GM23338 (cell line): ENCODE measurements around the gene MRTFA. TPM values are rescaled to one million over a fixed set of nuclear protein-coding genes. Genes with fewer than 3 reads are reported as not detected.

Source experiments
- ATAC-seq: fragments of 200-7000 bp; cut with Tn5 transposase; 3 replicates; pipeline ENCODE4 v1.9.1; 2020
- DNase-seq: peaks from one replicate; pipeline ENCODE4 v3.0.0-alpha.2; 2015; ENCODE audit warnings: low spot score
- H2AFZ ChIP-seq: fragments of 200-600 bp; sonication (generic); 2 replicates; pipeline ENCODE4 v1.8.0; 2016; ENCODE audit warnings: antibody characterized with exemption, mild to moderate bottlenecking, moderate library complexity
- H3F3A ChIP-seq: fragments of 200-600 bp; sonication (generic); replicated peaks from 2 replicates; pipeline ENCODE4 v1.8.0; 2017; ENCODE audit warnings: antibody characterized with exemption, mixed run types, low read depth
- H3K27ac ChIP-seq: fragments of 200-600 bp; sonication (generic); 2 replicates; pipeline ENCODE4 v1.6.1; 2016; ENCODE audit warnings: low read depth
- H3K27me3 ChIP-seq: fragments of 200-600 bp; sonication (generic); 2 replicates; pipeline ENCODE4 v1.8.0; 2016; ENCODE audit warnings: mild to moderate bottlenecking, mixed run types, moderate library complexity; ENCODE audit not compliant: insufficient read depth
- H3K36me3 ChIP-seq: fragments of 200-600 bp; sonication (generic); 2 replicates; pipeline ENCODE4 v1.8.0; 2016; ENCODE audit warnings: mild to moderate bottlenecking; ENCODE audit not compliant: insufficient read depth
- H3K4me1 ChIP-seq: fragments of 200-600 bp; sonication (generic); 2 replicates; pipeline ENCODE4 v1.8.0; 2016; ENCODE audit warnings: mild to moderate bottlenecking, moderate library complexity; ENCODE audit not compliant: insufficient read depth
- H3K4me2 ChIP-seq: fragments of 200-600 bp; sonication (generic); 2 replicates; pipeline ENCODE4 v1.7.1; 2017; ENCODE audit warnings: mixed run types
- H3K4me3 ChIP-seq: fragments of 200-600 bp; sonication (generic); 2 replicates; pipeline ENCODE4 v1.6.1; 2016; ENCODE audit warnings: mixed run types
- H3K79me2 ChIP-seq: fragments of 200-600 bp; sonication (generic); replicated peaks from 2 replicates; pipeline ENCODE4 v1.8.0; 2017; ENCODE audit warnings: mild to moderate bottlenecking; ENCODE audit not compliant: insufficient read depth
- H3K9me2 ChIP-seq: fragments of 200-600 bp; sonication (generic); 2 replicates; pipeline ENCODE4 v1.8.0; 2017; ENCODE audit not compliant: insufficient read depth
- H4K20me1 ChIP-seq: fragments of 200-600 bp; sonication (generic); replicated peaks from 2 replicates; pipeline ENCODE4 v1.8.0; 2017; ENCODE audit warnings: mild to moderate bottlenecking; ENCODE audit not compliant: insufficient read depth
- H3K27ac Mint-ChIP-seq: 2 replicates; pipeline ENCODE4 v1.8.0; 2020; ENCODE audit warnings: inconsistent platforms, mild to moderate bottlenecking, moderate library complexity, mixed read lengths
- H3K27me3 Mint-ChIP-seq: 3 replicates; pipeline ENCODE4 v1.8.0; 2022; ENCODE audit warnings: low read depth, mild to moderate bottlenecking, moderate library complexity, mixed read lengths, inconsistent platforms; ENCODE audit not compliant: insufficient read depth, poor library complexity
- H3K36me3 Mint-ChIP-seq: 3 replicates; pipeline ENCODE4 v1.8.0; 2021; ENCODE audit warnings: low read depth, mild to moderate bottlenecking, inconsistent platforms, moderate library complexity, mixed read lengths
- H3K4me1 Mint-ChIP-seq: 3 replicates; pipeline ENCODE4 v1.8.0; 2020; ENCODE audit warnings: mild to moderate bottlenecking, inconsistent platforms, mixed read lengths
- H3K4me3 Mint-ChIP-seq: 3 replicates; pipeline ENCODE4 v1.8.0; 2021; ENCODE audit warnings: moderate library complexity, mild to moderate bottlenecking, inconsistent platforms, mixed read lengths
- H3K9me3 Mint-ChIP-seq: 3 replicates; pipeline ENCODE4 v1.8.0; 2020; ENCODE audit warnings: moderate library complexity, mild to moderate bottlenecking, inconsistent platforms, mixed read lengths
- CREB1 ChIP-seq: fragments of 250-450 bp; sonication (Bioruptor Pico); IDR thresholded peaks from 2 replicates; pipeline ENCODE4 v1.5.0; 2020; ENCODE audit warnings: low read depth, mild to moderate bottlenecking, moderate library complexity
- EZH2 ChIP-seq: fragments of 200-600 bp; sonication (generic); IDR thresholded peaks from one replicate; pipeline ENCODE4 v1.8.0; 2017; ENCODE audit warnings: antibody characterized with exemption, mild to moderate bottlenecking, low read depth; ENCODE audit not compliant: unreplicated experiment
- JUNB ChIP-seq: IDR thresholded peaks from one replicate; pipeline ENCODE4 v1.6.1; 2016; ENCODE audit warnings: antibody characterized with exemption; ENCODE audit not compliant: unreplicated experiment
- NANOG ChIP-seq: IDR thresholded peaks from 2 replicates; pipeline ENCODE4 v1.6.1; 2016; ENCODE audit warnings: antibody characterized with exemption, borderline replicate concordance
- POLR2AphosphoS5 ChIP-seq: IDR thresholded peaks from 2 replicates; pipeline ENCODE4 v1.6.1; 2016; ENCODE audit warnings: antibody characterized with exemption, low read depth
- ZNF114 ChIP-seq: fragments of 250-450 bp; sonication (Bioruptor Pico); IDR thresholded peaks from 2 replicates; pipeline ENCODE4 v1.5.0; 2020; ENCODE audit warnings: mild to moderate bottlenecking, moderate library complexity
- ZNF331 ChIP-seq: fragments of 250-450 bp; sonication (Bioruptor Pico); IDR thresholded peaks from 2 replicates; pipeline ENCODE4 v1.5.0; 2020; ENCODE audit warnings: low read depth, mild to moderate bottlenecking, moderate library complexity
- polyA plus RNA-seq: library from polyadenylated mRNA; unstranded; fragments of >200 nt; fragmentation: Nextera tagmentation; extraction: Ambion mirVana; gene quantifications from 2 replicates; pipeline ENCODE4 v1.2.1, GENCODE V29; 2016
- total RNA-seq: library from RNA; depleted of rRNA; stranded (reverse); fragments of >200 nt; shearing (Covaris generic); gene quantifications from 2 replicates; pipeline ENCODE4 v1.2.3, GENCODE V29; 2014
- TF ChIP-seq, protein P1 (sequence below): IDR thresholded peaks from one replicate; pipeline ENCODE4 v1.6.1; 2018; ENCODE audit warnings: antibody characterized with exemption; ENCODE audit not compliant: unreplicated experiment
- TF ChIP-seq, protein P2 (sequence below), 2 experiments: fragments of 200-600 bp in 1 of 2; sonication (generic) in 1 of 2; conservative IDR thresholded peaks; 2 replicates each; pipeline versions ENCODE4 v1.5.1 to v1.6.1; 2016 to 2017; ENCODE audit warnings: antibody characterized with exemption in 2 of 2, low read depth in 2 of 2, mild to moderate bottlenecking in 2 of 2, moderate library complexity in 1 of 2
- TF ChIP-seq, protein P3 (sequence below): IDR thresholded peaks from 2 replicates; pipeline ENCODE4 v1.6.1; 2016; ENCODE audit warnings: antibody characterized with exemption

MRTFA gene
- total and polyA plus RNA-seq, 2 experiments from 2014 or later, result 18.1 to 92.4 TPM

DNA sequence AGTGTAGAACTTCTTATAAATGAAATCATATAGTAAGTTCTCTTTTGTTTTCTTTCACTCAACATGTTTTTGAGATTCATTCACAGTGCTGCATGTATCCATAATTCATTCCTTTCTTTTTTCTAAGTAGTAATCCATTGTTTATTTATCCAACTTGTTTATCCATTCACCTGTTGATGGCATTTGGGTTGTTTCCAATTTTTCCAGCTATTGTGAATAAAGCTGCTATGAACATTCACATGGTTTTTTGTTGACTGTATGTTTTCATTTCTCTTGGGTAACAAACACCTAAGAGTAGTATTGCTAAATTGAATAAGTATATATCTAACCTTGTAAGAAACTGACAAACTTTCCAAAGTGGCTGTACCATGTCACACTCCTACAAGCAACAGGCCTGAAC is 23.5 kb downstream of the MRTFA start:
- peaks cover 84% of the 10 kb centered on the region for H3K79me2 ChIP-seq

More for the DNA sequence above, 23.5 kb downstream of the MRTFA start:
- H3K4me2 ChIP-seq, result no peak overlapping the region
- H3K27me3 ChIP-seq, result no peaks in the 10 kb centered on the region
- peaks cover 8% of the 10 kb centered on the region for H3K4me1 Mint-ChIP-seq
- no peak overlapping the region for H3K4me3 Mint-ChIP-seq
- peaks cover 18% of the 10 kb centered on the region for H4K20me1 ChIP-seq
- 0 out of 2 replicates have a peak, but pooled peaks cover 7% of the 10 kb centered on the region for H3F3A ChIP-seq
- TF ChIP-seq EZH2 (no peak), NANOG (no peak), ZNF114 (CRISPR knock-in tag) (no peak), POLR2AphosphoS5 (no peak), ZNF331 (CRISPR knock-in tag) (no peak), JUNB (no peak), CREB1 (CRISPR knock-in tag) (no peak)
- TF ChIP-seq, protein P1, sequence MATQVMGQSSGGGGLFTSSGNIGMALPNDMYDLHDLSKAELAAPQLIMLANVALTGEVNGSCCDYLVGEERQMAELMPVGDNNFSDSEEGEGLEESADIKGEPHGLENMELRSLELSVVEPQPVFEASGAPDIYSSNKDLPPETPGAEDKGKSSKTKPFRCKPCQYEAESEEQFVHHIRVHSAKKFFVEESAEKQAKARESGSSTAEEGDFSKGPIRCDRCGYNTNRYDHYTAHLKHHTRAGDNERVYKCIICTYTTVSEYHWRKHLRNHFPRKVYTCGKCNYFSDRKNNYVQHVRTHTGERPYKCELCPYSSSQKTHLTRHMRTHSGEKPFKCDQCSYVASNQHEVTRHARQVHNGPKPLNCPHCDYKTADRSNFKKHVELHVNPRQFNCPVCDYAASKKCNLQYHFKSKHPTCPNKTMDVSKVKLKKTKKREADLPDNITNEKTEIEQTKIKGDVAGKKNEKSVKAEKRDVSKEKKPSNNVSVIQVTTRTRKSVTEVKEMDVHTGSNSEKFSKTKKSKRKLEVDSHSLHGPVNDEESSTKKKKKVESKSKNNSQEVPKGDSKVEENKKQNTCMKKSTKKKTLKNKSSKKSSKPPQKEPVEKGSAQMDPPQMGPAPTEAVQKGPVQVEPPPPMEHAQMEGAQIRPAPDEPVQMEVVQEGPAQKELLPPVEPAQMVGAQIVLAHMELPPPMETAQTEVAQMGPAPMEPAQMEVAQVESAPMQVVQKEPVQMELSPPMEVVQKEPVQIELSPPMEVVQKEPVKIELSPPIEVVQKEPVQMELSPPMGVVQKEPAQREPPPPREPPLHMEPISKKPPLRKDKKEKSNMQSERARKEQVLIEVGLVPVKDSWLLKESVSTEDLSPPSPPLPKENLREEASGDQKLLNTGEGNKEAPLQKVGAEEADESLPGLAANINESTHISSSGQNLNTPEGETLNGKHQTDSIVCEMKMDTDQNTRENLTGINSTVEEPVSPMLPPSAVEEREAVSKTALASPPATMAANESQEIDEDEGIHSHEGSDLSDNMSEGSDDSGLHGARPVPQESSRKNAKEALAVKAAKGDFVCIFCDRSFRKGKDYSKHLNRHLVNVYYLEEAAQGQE, result no peak
- TF ChIP-seq, protein P2, sequence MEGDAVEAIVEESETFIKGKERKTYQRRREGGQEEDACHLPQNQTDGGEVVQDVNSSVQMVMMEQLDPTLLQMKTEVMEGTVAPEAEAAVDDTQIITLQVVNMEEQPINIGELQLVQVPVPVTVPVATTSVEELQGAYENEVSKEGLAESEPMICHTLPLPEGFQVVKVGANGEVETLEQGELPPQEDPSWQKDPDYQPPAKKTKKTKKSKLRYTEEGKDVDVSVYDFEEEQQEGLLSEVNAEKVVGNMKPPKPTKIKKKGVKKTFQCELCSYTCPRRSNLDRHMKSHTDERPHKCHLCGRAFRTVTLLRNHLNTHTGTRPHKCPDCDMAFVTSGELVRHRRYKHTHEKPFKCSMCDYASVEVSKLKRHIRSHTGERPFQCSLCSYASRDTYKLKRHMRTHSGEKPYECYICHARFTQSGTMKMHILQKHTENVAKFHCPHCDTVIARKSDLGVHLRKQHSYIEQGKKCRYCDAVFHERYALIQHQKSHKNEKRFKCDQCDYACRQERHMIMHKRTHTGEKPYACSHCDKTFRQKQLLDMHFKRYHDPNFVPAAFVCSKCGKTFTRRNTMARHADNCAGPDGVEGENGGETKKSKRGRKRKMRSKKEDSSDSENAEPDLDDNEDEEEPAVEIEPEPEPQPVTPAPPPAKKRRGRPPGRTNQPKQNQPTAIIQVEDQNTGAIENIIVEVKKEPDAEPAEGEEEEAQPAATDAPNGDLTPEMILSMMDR (conservative IDR thresholded peaks at IDR 0.05; ENCODE audit: low read depth in 2 of 2), result no peak
- TF ChIP-seq, protein P3, sequence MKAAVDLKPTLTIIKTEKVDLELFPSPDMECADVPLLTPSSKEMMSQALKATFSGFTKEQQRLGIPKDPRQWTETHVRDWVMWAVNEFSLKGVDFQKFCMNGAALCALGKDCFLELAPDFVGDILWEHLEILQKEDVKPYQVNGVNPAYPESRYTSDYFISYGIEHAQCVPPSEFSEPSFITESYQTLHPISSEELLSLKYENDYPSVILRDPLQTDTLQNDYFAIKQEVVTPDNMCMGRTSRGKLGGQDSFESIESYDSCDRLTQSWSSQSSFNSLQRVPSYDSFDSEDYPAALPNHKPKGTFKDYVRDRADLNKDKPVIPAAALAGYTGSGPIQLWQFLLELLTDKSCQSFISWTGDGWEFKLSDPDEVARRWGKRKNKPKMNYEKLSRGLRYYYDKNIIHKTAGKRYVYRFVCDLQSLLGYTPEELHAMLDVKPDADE, result no peak
- H3K27ac ChIP-seq, result no peak overlapping the region
- no peaks in the 10 kb centered on the region for H3K36me3 ChIP-seq
- H3K9me3 Mint-ChIP-seq, result peaks cover 7% of the 10 kb centered on the region
- H3K27me3 Mint-ChIP-seq, result peaks cover 2% of the 10 kb centered on the region
- H3K4me1 ChIP-seq, result peaks cover 9% of the 10 kb centered on the region
- no peak for DNase-seq
- H3K36me3 Mint-ChIP-seq, result peaks cover 11% of the 10 kb centered on the region
- no peak overlapping the region for H2AFZ ChIP-seq
- H3K9me2 ChIP-seq, result no peaks in the 10 kb centered on the region
- H3K27ac Mint-ChIP-seq, result peak overlapping the region; percentile 28; the same call in 1 of the 2 replicates
- ATAC-seq, result no peak
- no peak overlapping the region for H3K4me3 ChIP-seq
